HUES64 (cell line): Measurements from ENCODE around the gene LRP2BP. TPM values are rescaled to one million over a fixed set of nuclear protein-coding genes. Genes with fewer than 3 reads are reported as not detected.

Experiments used
- H3K27ac ChIP-seq: 2 replicates; pipeline ENCODE4 v1.7.0; 2013; ENCODE audit warnings: low read depth, low read length, inconsistent platforms
- H3K27me3 ChIP-seq: 2 replicates; pipeline ENCODE4 v1.6.1; 2013; ENCODE audit warnings: mild to moderate bottlenecking, low read length; ENCODE audit not compliant: insufficient read depth
- H3K36me3 ChIP-seq: 2 replicates; pipeline ENCODE4 v1.6.1; 2013; ENCODE audit warnings: mild to moderate bottlenecking, low read length; ENCODE audit not compliant: insufficient read depth
- H3K4me1 ChIP-seq: 2 replicates; pipeline ENCODE4 v1.6.1; 2013; ENCODE audit warnings: mild to moderate bottlenecking, low read length, moderate library complexity; ENCODE audit not compliant: insufficient read depth
- H3K4me3 ChIP-seq: 2 replicates; pipeline ENCODE4 v1.5.1; 2013; ENCODE audit warnings: mild to moderate bottlenecking, low read length, moderate library complexity
- H3K9ac ChIP-seq: 2 replicates; pipeline ENCODE4 v1.6.1; 2013; ENCODE audit warnings: mild to moderate bottlenecking, low read depth, low read length
- H3K9me3 ChIP-seq: 2 replicates; pipeline ENCODE4 v1.6.1; 2013; ENCODE audit warnings: low read depth, low read length; ENCODE audit not compliant: insufficient read depth
- WGBS: fragments of 150-250, 120-280 bp; methylation state at CpG from one replicate; pipeline ENCODE4 v1.1.7; 2013; ENCODE audit warnings: missing lambda C conversion rate; 5-methylcytosine and 5-hydroxymethylcytosine counted together
- polyA plus RNA-seq, 2 experiments: library from polyadenylated mRNA; stranded (reverse); fragments of 50-300 nt; gene quantifications; one replicate each; pipeline ENCODE4 v1.2.3, GENCODE V29; 2013

LRP2BP gene
- polyA plus RNA-seq (2013, experiment 1 of 2), result 0.10 TPM
- 0.13 TPM for polyA plus RNA-seq (2013, experiment 2 of 2)

GRCh38 chr4:185395238-185395955 is at the start of gene LRP2BP:
TSS of gene LRP2BP (minus strand) at chr4:185395924. CDS start at chr4:185378186, 17,738 bp downstream.
- Histone ChIP-seq H3K36me3 (peaks cover 22% of the 10 kb centered on the region), H3K27ac (peak within 1 kb of the TSS; percentile 78), H3K4me1 (peaks cover 14% of the 10 kb centered on the region), H3K9me3 (no peaks in the 10 kb centered on the region), H3K27me3 (peaks cover 8% of the 10 kb centered on the region; the same call in 1 of the 2 replicates), H3K4me3 (peak within 1 kb of the TSS; percentile 57), H3K9ac (peak within 1 kb of the TSS; percentile 58)
- WGBS, result 67% methylated on average over 10 of the region's 12 CpGs

GRCh38 chr4:185445209-185445608 is 49.5 kb upstream of the LRP2BP start:
- no peaks in the 10 kb centered on the region for H3K9me3 ChIP-seq
- no peaks in the 10 kb centered on the region for H3K4me1 ChIP-seq
- 96% methylated on average over 2 of the region's 2 CpGs for WGBS

GRCh38 chr4:185441479-185441878 is 45.8 kb upstream of the LRP2BP start:
- Histone ChIP-seq H3K4me1 (no peaks in the 10 kb centered on the region), H3K36me3 (no peaks in the 10 kb centered on the region), H3K27ac (no peak overlapping the region), H3K4me3 (no peak overlapping the region), H3K9ac (no peak overlapping the region), H3K9me3 (no peaks in the 10 kb centered on the region), H3K27me3 (no peaks in the 10 kb centered on the region)
- 100% methylated on average over 1 of the region's 2 CpGs for WGBS

More at GRCh38 chr4:185445209-185445608, 49.5 kb upstream of the LRP2BP start:
- Histone ChIP-seq H3K27me3 (no peaks in the 10 kb centered on the region), H3K9ac (no peak overlapping the region), H3K27ac (no peak overlapping the region), H3K4me3 (no peak overlapping the region), H3K36me3 (no peaks in the 10 kb centered on the region)

- Histone ChIP-seq H3K9me3 (no peaks in the 10 kb centered on the region), H3K4me1 (no peaks in the 10 kb centered on the region), H3K27ac (no peak overlapping the region), H3K9ac (no peak overlapping the region), H3K27me3 (no peaks in the 10 kb centered on the region), H3K4me3 (no peak overlapping the region), H3K36me3 (no peaks in the 10 kb centered on the region)
These were observed 42.1 kb upstream of the LRP2BP start for GRCh38 chr4:185437809-185438208.

GRCh38 chr4:185435466-185435865 is 39.7 kb upstream of the LRP2BP start:
- Histone ChIP-seq H3K4me3 (no peak overlapping the region), H3K27me3 (no peaks in the 10 kb centered on the region), H3K9me3 (no peaks in the 10 kb centered on the region), H3K36me3 (no peaks in the 10 kb centered on the region), H3K4me1 (no peaks in the 10 kb centered on the region), H3K27ac (no peak overlapping the region), H3K9ac (no peak overlapping the region)

GRCh38 chr4:185429660-185430059 is 33.9 kb upstream of the LRP2BP start:
- H3K27me3 ChIP-seq, result no peaks in the 10 kb centered on the region
- no peaks in the 10 kb centered on the region for H3K9me3 ChIP-seq
- H3K9ac ChIP-seq, result no peak overlapping the region
- H3K4me1 ChIP-seq, result 0 out of 2 replicates have a peak, but pooled peaks cover 5% of the 10 kb centered on the region
- no peak overlapping the region for H3K27ac ChIP-seq
- no peak overlapping the region for H3K4me3 ChIP-seq
- WGBS, result 100% methylated on average over 3 of the region's 5 CpGs
- H3K36me3 ChIP-seq, result no peaks in the 10 kb centered on the region

GRCh38 chr4:185426960-185427688 is 31.4 kb upstream of the LRP2BP start:
- Histone ChIP-seq H3K4me1 (0 out of 2 replicates have a peak, but pooled peaks cover 5% of the 10 kb centered on the region), H3K4me3 (no peak overlapping the region), H3K27me3 (no peaks in the 10 kb centered on the region), H3K27ac (no peak overlapping the region), H3K36me3 (peaks cover 4% of the 10 kb centered on the region; the same call in 1 of the 2 replicates), H3K9ac (no peak overlapping the region), H3K9me3 (no peaks in the 10 kb centered on the region)
- WGBS, result 92% methylated on average over 21 of the region's 22 CpGs

- under 1% methylated on average over 63 of the region's 66 CpGs for WGBS
- peak within 1 kb of the TSS; percentile 96 for H3K27ac ChIP-seq
- H3K27me3 ChIP-seq, result no peaks in the 10 kb centered on the region
- H3K9me3 ChIP-seq, result no peaks in the 10 kb centered on the region
- H3K36me3 ChIP-seq, result peaks cover 15% of the 10 kb centered on the region; the same call in 1 of the 2 replicates
- 0 out of 2 replicates have a peak, but pooled peaks cover 5% of the 10 kb centered on the region for H3K4me1 ChIP-seq
- H3K9ac ChIP-seq, result peak within 1 kb of the TSS; percentile 100
- H3K4me3 ChIP-seq, result peak within 1 kb of the TSS; percentile 92
These were observed 30.1 kb upstream of the LRP2BP start, which contains the start of gene UFSP2 for GRCh38 chr4:185425647-185426352. TSS of gene UFSP2 (minus strand) at chr4:185425964. CDS start at chr4:185425868, 96 bp downstream.

- Histone ChIP-seq H3K27me3 (no peaks in the 10 kb centered on the region), H3K27ac (peak overlapping the region; percentile 96)
These were observed 29.4 kb upstream of the LRP2BP start for GRCh38 chr4:185424905-185425646.

GRCh38 chr4:185421366-185422124 is 25.8 kb upstream of the LRP2BP start:
- Histone ChIP-seq H3K4me1 (0 out of 2 replicates have a peak, but pooled peaks cover 5% of the 10 kb centered on the region), H3K9ac (no peak overlapping the region), H3K36me3 (peaks cover 45% of the 10 kb centered on the region), H3K9me3 (no peaks in the 10 kb centered on the region), H3K27me3 (no peaks in the 10 kb centered on the region), H3K27ac (no peak overlapping the region), H3K4me3 (no peak overlapping the region)
- no CpG with 5 or more reads among the region's 2 CpGs for WGBS

More at GRCh38 chr4:185424905-185425646, 29.4 kb upstream of the LRP2BP start:
- Histone ChIP-seq H3K9me3 (no peaks in the 10 kb centered on the region), H3K9ac (peak overlapping the region; percentile 100), H3K4me1 (0 out of 2 replicates have a peak, but pooled peaks cover 5% of the 10 kb centered on the region), H3K4me3 (peak overlapping the region; percentile 92), H3K36me3 (peaks cover 21% of the 10 kb centered on the region; the same call in 1 of the 2 replicates)
- 24% methylated on average over 13 of the region's 13 CpGs for WGBS
